Astrocyte of the cerebellum (primary cell): ENCODE results near the gene CPED1.

Source experiments
- DNase-seq: peaks from one replicate; pipeline ENCODE4 v3.0.0-alpha.2; 2011; ENCODE audit warnings: low read depth
- H3K4me3 ChIP-seq: 2 replicates; pipeline ENCODE4 v1.5.1; 2011; ENCODE audit warnings: mild to moderate bottlenecking, low read depth, low read length, moderate library complexity
- in situ Hi-C: cut with HindIII; loops from 2 replicates; pipeline ENCODE4 v1.10.0; 2017; ENCODE audit warnings: low sequenced_read_pairs
- TF ChIP-seq, protein P1 (sequence below): IDR thresholded peaks from 2 replicates; pipeline ENCODE4 v1.5.1; 2012; ENCODE audit warnings: low read length, low read depth, moderate library complexity, mild to moderate bottlenecking; ENCODE audit errors: missing control alignments

Gene CPED1

DNA sequence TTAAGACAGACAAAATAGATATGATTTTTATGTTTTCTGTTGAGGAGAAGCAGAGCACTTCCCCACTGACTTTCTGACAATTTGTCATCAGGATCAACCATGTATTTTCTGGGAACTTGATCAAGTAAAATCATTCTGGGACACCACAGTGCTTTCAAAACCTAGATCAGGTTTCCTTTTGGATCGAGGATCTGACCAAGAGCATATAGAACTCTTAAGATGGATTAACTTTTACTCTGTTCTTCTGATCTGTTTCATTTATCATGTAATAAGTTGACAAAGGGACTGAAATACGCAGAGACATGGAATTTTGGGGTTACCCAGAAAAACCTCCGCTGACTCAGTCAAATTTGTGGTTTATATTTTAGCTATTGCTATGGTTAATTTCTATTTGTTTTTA, 204.3 kb downstream of the CPED1 start:
- in situ Hi-C loops, result loop anchor here (10.0 kb wide), 1 partner anchor 142 kb away; no protein-coding TSS in a partner anchor

DNA sequence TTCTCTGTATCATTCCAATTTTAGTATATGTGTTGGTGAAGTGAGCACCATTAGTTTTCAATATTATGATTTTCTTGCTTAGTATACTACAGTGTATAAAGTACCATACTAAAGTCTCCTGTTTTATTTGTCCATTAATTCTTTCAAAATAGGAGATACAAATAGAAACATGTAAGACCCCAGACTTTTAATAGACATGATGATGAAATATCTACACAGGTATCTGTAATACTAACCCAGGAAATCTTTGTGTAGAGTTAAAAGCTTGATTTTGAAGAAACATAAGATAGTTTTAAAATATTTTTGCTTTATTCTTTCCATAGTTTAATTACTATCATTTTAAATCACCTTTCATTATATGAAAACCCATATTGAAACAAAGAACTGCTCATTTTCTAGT, 206.5 kb downstream of the CPED1 start:
- DNase-seq, result no peak
- TF ChIP-seq, protein P1, sequence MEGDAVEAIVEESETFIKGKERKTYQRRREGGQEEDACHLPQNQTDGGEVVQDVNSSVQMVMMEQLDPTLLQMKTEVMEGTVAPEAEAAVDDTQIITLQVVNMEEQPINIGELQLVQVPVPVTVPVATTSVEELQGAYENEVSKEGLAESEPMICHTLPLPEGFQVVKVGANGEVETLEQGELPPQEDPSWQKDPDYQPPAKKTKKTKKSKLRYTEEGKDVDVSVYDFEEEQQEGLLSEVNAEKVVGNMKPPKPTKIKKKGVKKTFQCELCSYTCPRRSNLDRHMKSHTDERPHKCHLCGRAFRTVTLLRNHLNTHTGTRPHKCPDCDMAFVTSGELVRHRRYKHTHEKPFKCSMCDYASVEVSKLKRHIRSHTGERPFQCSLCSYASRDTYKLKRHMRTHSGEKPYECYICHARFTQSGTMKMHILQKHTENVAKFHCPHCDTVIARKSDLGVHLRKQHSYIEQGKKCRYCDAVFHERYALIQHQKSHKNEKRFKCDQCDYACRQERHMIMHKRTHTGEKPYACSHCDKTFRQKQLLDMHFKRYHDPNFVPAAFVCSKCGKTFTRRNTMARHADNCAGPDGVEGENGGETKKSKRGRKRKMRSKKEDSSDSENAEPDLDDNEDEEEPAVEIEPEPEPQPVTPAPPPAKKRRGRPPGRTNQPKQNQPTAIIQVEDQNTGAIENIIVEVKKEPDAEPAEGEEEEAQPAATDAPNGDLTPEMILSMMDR, result no peak
- no peak overlapping the region for H3K4me3 ChIP-seq
- in situ Hi-C loops, result loop anchor here (5.0 to 10.0 kb wide), 2 partner anchors 63 to 140 kb away; no protein-coding TSS in a partner anchor

More for the DNA sequence above, 204.3 kb downstream of the CPED1 start:
- TF ChIP-seq, protein P1, result no peak
- no peak overlapping the region for H3K4me3 ChIP-seq
- DNase-seq, result peak; percentile 77

DNA sequence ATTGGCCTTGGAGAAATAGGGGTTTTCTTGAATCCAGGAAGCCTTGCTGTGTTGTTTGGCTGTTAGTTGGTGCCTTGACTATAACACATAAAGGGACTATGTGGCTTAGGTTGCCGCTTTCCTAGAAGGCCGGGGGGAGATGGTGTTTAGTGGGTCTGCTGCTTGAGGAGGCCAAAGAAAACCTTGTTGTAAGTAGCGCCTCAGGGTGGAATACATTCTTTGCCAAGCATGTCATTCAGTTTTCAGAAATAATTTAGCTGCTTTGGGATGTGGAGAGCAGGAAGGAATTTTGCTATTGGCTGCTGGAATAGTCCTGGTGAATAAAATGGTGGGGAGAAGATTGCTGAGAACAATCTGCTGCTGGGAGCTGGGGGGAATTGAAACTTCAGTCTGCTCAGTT, 207.4 kb downstream of the CPED1 start:
- in situ Hi-C loops, result loop anchor here (5.0 to 10.0 kb wide), 2 partner anchors 64 to 139 kb away; no protein-coding TSS in a partner anchor
- no peak for DNase-seq
- no peak overlapping the region for H3K4me3 ChIP-seq
- TF ChIP-seq, protein P1, result no peak

DNA sequence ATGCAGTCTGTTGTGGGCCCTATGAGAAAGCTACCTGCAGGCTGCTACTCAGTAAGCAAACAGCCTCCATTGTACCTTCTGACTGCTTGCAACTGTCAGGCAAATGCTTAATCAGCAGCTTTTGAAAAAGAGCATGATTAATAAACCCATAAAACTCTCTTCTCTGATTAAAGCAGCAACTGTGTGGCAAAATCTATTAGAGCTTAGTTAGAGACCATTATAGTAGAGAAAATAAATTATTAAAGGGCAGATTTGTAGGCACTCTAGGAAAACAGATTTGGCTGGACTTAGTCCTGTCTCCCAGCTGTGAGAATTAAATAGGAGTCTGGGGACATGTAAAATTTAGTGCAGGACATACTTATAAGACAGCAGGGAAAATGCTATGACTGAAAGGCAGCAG, 207.8 kb downstream of the CPED1 start:
- no peak for DNase-seq
- no peak overlapping the region for H3K4me3 ChIP-seq
- in situ Hi-C loops, result loop anchor here (5.0 to 10.0 kb wide), 2 partner anchors 64 to 139 kb away; no protein-coding TSS in a partner anchor
- TF ChIP-seq, protein P1, result no peak

DNA sequence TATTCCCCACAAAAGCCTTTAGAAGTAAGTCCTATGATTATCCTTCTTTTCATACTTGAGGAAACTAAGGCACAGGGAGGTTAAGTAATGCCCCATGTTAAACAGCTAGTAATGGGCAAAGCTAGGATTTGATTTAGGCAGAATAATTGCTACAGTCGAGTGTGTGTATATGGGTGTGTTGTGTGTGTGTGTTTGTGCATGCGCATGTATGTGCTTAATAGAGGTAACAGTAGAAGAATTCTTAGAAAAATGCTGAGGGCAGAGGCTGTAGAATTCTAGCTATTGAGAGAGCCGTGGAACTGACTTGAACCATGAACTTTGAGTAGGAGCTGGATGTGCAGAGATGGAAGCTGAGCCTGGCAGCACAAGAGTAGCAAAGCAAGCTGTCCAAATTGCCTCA, 208.9 kb downstream of the CPED1 start:
- TF ChIP-seq, protein P1, result no peak
- no peak overlapping the region for H3K4me3 ChIP-seq
- in situ Hi-C loops, result loop anchor here (5.0 to 10.0 kb wide), 2 partner anchors 65 to 137 kb away; no protein-coding TSS in a partner anchor
- DNase-seq, result no peak

DNA sequence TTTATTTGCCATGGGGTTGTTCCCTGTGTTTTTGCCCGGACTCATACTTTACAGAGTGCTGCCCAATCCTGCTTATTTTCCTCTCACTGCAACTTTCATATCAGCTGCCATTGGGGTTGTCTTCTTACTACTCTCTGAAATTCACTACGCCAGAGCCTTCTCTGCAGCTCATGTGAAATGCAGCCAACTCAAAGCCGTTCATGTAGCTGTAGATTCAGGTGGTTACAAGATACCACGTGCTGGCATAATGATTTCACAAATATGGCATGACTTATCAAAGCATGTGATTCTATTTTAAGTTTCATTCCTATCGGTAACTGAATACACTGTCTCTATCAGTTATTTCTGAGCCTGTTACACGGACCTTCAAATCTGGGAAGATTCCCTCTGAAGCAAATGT, 210.0 kb downstream of the CPED1 start:
- no peak for DNase-seq
- no peak overlapping the region for H3K4me3 ChIP-seq
- TF ChIP-seq, protein P1, result no peak
- in situ Hi-C loops, result loop anchor here (5.0 to 10.0 kb wide), 2 partner anchors 66 to 136 kb away; no protein-coding TSS in a partner anchor
